Measurements from ENCODE around the gene ATP8B1. TPM values are rescaled to one million over a fixed set of nuclear protein-coding genes. Genes with fewer than 3 reads are reported as not detected.

The ATP8B1 gene
- total and polyA plus RNA-seq, 9 of the 15 experiments (the other 6 are each of a cell fraction or from before 2014, with no cell fraction given): 0.01 to 0.22 (median 0.03) TPM; not detected in 3

- Histone ChIP-seq H3K36me3 (ENCODE audit: control insufficient read depth, insufficient read depth, low read length) (no peaks in the 10 kb centered on the region), H3K4me1 (replicated peaks in 1 of 2; ENCODE audit: control insufficient read depth in 2 of 2, insufficient read depth in 2 of 2, low read length in 2 of 2) (no peaks in the 10 kb centered on the region), H3K27ac (ENCODE audit: extremely low read depth, low read depth, low read length) (no peak overlapping the region), H3K9ac (ENCODE audit: insufficient read depth in 1 of 2, low read depth in 2 of 2, low read length in 2 of 2) (no peak overlapping the region), H3K9me1 (ENCODE audit: control insufficient read depth, insufficient read depth, low read length) (no peaks in the 10 kb centered on the region), H3K9me3 (replicated peaks; ENCODE audit: control insufficient read depth, insufficient read depth, low read depth, low read length) (no peaks in the 10 kb centered on the region), H3K4me2 (ENCODE audit: insufficient read depth, low read length) (no peak overlapping the region), H4K20me1 (replicated peaks; ENCODE audit: control insufficient read depth, insufficient read depth, low read length) (no peaks in the 10 kb centered on the region), H3K79me2 (ENCODE audit: control insufficient read depth, insufficient read depth, low read length) (no peaks in the 10 kb centered on the region), H3K27me3 (ENCODE audit: control insufficient read depth in 2 of 2, insufficient read depth in 2 of 2, low read length in 2 of 2) (peaks cover 2 to 5% of the 10 kb centered on the region in 2 experiments; a peak in 3 of 5 replicates), H2AFZ (ENCODE audit: low read depth, low read length) (no peak overlapping the region), H3K4me3 (no peak overlapping the region)
- intact Hi-C loops (cut with micrococcal nuclease) (no loop called here), in situ Hi-C loops (cut with MboI) (no loop called here)
- WGBS (ENCODE audit: insufficient coverage, low coverage, missing lambda C conversion rate): 14% methylated on average over 4 of the region's 5 CpGs
- ChIA-PET POLR2A (interaction anchor here (0.5 kb wide), 1 partner anchor 54 kb away, joined by 3 read pairs; no protein-coding TSS in a partner anchor), CTCF (ENCODE audit: low intra/inter-chr PET ratio) (no interaction called here)
- no TSS peak for BruUV-seq (replicated peaks)
- FAIRE-seq (no peak), ATAC-seq (no peak), DNase-seq (ENCODE audit: extremely low read depth in 1 of 4, low spot score in 3 of 4) (no peak)
- TF ChIP-seq POLR2G (IDR thresholded peaks at IDR 0.05; ENCODE audit: low read depth, low read length) (no peak), SP2 (IDR thresholded peaks at IDR 0.05; ENCODE audit: extremely low read depth, low read depth, low read length, poor library complexity, severe bottlenecking) (no peak)
Measured at GRCh38 chr18:57730146-57730545, 73.0 kb downstream of the ATP8B1 start.

GRCh38 chr18:57728941-57729511 lies 74.1 kb downstream of the ATP8B1 start:
- BruUV-seq (replicated peaks): no TSS peak
- H2AFZ ChIP-seq (ENCODE audit: low read depth, low read length): no peak overlapping the region
- H3K9me1 ChIP-seq (ENCODE audit: control insufficient read depth, insufficient read depth, low read length): no peaks in the 10 kb centered on the region
- H3K4me1 ChIP-seq (replicated peaks in 1 of 2; ENCODE audit: control insufficient read depth in 2 of 2, insufficient read depth in 2 of 2, low read length in 2 of 2): no peaks in the 10 kb centered on the region
- no peaks in the 10 kb centered on the region for H3K79me2 ChIP-seq (ENCODE audit: control insufficient read depth, insufficient read depth, low read length)
- no peaks in the 10 kb centered on the region for H3K9me3 ChIP-seq (replicated peaks; ENCODE audit: control insufficient read depth, insufficient read depth, low read depth, low read length)
- intact Hi-C loops (cut with micrococcal nuclease): no loop called here
- no peak overlapping the region for H3K4me3 ChIP-seq
- no peak overlapping the region for H3K4me2 ChIP-seq (ENCODE audit: insufficient read depth, low read length)
- CTCF ChIA-PET (ENCODE audit: low intra/inter-chr PET ratio): no interaction called here
- H4K20me1 ChIP-seq (replicated peaks; ENCODE audit: control insufficient read depth, insufficient read depth, low read length): no peaks in the 10 kb centered on the region
- H3K9ac ChIP-seq (ENCODE audit: insufficient read depth in 1 of 2, low read depth in 2 of 2, low read length in 2 of 2): no peak overlapping the region
- no peaks in the 10 kb centered on the region for H3K36me3 ChIP-seq (ENCODE audit: control insufficient read depth, insufficient read depth, low read length)
- FAIRE-seq (no peak), DNase-seq (ENCODE audit: extremely low read depth in 1 of 4, low spot score in 3 of 4) (no peak), ATAC-seq (no peak)
- peaks cover 2 to 5% of the 10 kb centered on the region in 2 experiments; a peak in 3 of 5 replicates for H3K27me3 ChIP-seq (ENCODE audit: control insufficient read depth in 2 of 2, insufficient read depth in 2 of 2, low read length in 2 of 2)
- in situ Hi-C loops (cut with MboI): no loop called here
- WGBS (ENCODE audit: insufficient coverage, low coverage, missing lambda C conversion rate): 14% methylated on average over 10 of the region's 11 CpGs
- POLR2A ChIA-PET: interaction anchor here (0.6 kb wide), 1 partner anchor 626 kb away, joined by 3 read pairs; no protein-coding TSS in a partner anchor
- H3K27ac ChIP-seq (ENCODE audit: extremely low read depth, low read depth, low read length): no peak overlapping the region
- TF ChIP-seq, protein P1, sequence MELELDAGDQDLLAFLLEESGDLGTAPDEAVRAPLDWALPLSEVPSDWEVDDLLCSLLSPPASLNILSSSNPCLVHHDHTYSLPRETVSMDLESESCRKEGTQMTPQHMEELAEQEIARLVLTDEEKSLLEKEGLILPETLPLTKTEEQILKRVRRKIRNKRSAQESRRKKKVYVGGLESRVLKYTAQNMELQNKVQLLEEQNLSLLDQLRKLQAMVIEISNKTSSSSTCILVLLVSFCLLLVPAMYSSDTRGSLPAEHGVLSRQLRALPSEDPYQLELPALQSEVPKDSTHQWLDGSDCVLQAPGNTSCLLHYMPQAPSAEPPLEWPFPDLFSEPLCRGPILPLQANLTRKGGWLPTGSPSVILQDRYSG (tag; conservative IDR thresholded peaks at IDR 0.05; ENCODE audit: low read depth): no peak
- TF ChIP-seq, protein P2, sequence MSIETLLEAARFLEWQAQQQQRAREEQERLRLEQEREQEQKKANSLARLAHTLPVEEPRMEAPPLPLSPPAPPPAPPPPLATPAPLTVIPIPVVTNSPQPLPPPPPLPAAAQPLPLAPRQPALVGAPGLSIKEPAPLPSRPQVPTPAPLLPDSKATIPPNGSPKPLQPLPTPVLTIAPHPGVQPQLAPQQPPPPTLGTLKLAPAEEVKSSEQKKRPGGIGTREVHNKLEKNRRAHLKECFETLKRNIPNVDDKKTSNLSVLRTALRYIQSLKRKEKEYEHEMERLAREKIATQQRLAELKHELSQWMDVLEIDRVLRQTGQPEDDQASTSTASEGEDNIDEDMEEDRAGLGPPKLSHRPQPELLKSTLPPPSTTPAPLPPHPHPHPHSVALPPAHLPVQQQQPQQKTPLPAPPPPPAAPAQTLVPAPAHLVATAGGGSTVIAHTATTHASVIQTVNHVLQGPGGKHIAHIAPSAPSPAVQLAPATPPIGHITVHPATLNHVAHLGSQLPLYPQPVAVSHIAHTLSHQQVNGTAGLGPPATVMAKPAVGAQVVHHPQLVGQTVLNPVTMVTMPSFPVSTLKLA (conservative IDR thresholded peaks at IDR 0.05): no peak
- TF ChIP-seq ATF3 (IDR thresholded peaks at IDR 0.05) (0 out of 2 replicates have a peak, but pooled peaks have one; percentile 13), ATF3 (CRISPR knock-in tag; conservative IDR thresholded peaks at IDR 0.05) (no peak), ZNF77 (CRISPR knock-in tag; IDR thresholded peaks at IDR 0.05) (no peak), DNMT1 (IDR thresholded peaks at IDR 0.05) (no peak), ZNF766 (CRISPR knock-in tag; conservative IDR thresholded peaks at IDR 0.05) (no peak), SETDB1 (IDR thresholded peaks at IDR 0.05; ENCODE audit: low read length) (no peak)
